ENCODE measurements around the gene PLCB1.
A peak's percentile ranks its signal among the peaks of the same experiment; 100 is the strongest.

The PLCB1 gene

GRCh38 chr20:8505476-8506200 is 373.6 kb downstream of the PLCB1 start:
- DNase-seq (ENCODE audit: low spot score): no peak

- no peak for DNase-seq (ENCODE audit: low spot score)
Observed at GRCh38 chr20:8507231-8507630, 375.2 kb downstream of the PLCB1 start.

GRCh38 chr20:8509809-8510208 is 377.7 kb downstream of the PLCB1 start:
- DNase-seq (ENCODE audit: low spot score): no peak

GRCh38 chr20:8510808-8511207 is 378.7 kb downstream of the PLCB1 start:
- DNase-seq (ENCODE audit: low spot score): no peak

- no peak for DNase-seq (ENCODE audit: low spot score)
Observed at GRCh38 chr20:8512003-8512402, 379.9 kb downstream of the PLCB1 start.

- no peak for DNase-seq (ENCODE audit: low spot score)
Observed at GRCh38 chr20:8515810-8516435, 383.9 kb downstream of the PLCB1 start.

GRCh38 chr20:8518878-8519277 is 386.8 kb downstream of the PLCB1 start:
- no peak for DNase-seq (ENCODE audit: low spot score)

- no peak for DNase-seq (ENCODE audit: low spot score)
Observed at GRCh38 chr20:8519887-8520286, 387.8 kb downstream of the PLCB1 start.

- DNase-seq (ENCODE audit: low spot score): no peak
Observed at GRCh38 chr20:8522168-8522567, 390.1 kb downstream of the PLCB1 start.

- DNase-seq (ENCODE audit: low spot score): no peak
Observed at GRCh38 chr20:8523684-8524083, 391.6 kb downstream of the PLCB1 start.

GRCh38 chr20:8524101-8525016 is 392.3 kb downstream of the PLCB1 start:
- no peak for DNase-seq (ENCODE audit: low spot score)

- no peak for DNase-seq (ENCODE audit: low spot score)
Observed at GRCh38 chr20:8525017-8525343, 392.9 kb downstream of the PLCB1 start.

- DNase-seq (ENCODE audit: low spot score): no peak
Observed at GRCh38 chr20:8526610-8527009, 394.5 kb downstream of the PLCB1 start.

GRCh38 chr20:8527998-8528723 is 396.1 kb downstream of the PLCB1 start:
- peak; percentile 3 for DNase-seq (ENCODE audit: low spot score)

GRCh38 chr20:8530022-8530421 is 398.0 kb downstream of the PLCB1 start:
- no peak for DNase-seq (ENCODE audit: low spot score)

GRCh38 chr20:8532169-8532568 is 400.1 kb downstream of the PLCB1 start:
- DNase-seq (ENCODE audit: low spot score): no peak

GRCh38 chr20:8534368-8535160 is 402.5 kb downstream of the PLCB1 start:
- no peak for DNase-seq (ENCODE audit: low spot score)

- DNase-seq (ENCODE audit: low spot score): no peak
Observed at GRCh38 chr20:8535403-8536261, 403.6 kb downstream of the PLCB1 start.

- no peak for DNase-seq (ENCODE audit: low spot score)
Observed at GRCh38 chr20:8536262-8536618, 404.2 kb downstream of the PLCB1 start.

GRCh38 chr20:8540466-8540865 is 408.4 kb downstream of the PLCB1 start:
- no peak for DNase-seq (ENCODE audit: low spot score)

GRCh38 chr20:8542110-8542486 is 410.0 kb downstream of the PLCB1 start:
- no peak for DNase-seq (ENCODE audit: low spot score)

All from CD4-positive, alpha-beta T cell treated with Interleukin-2 at 100 ng/mL for 4 hours (primary cell).